Fibroblast of gingiva (primary cell): ENCODE data around the gene ADORA1.

ENCODE experiments used
- DNase-seq: peaks from one replicate; pipeline ENCODE4 v3.0.0-alpha.2; 2011; ENCODE audit warnings: low read depth

ADORA1 gene

GRCh38 chr1:203093754-203094410, 33.6 kb upstream of the ADORA1 start:
- DNase-seq: no peak

GRCh38 chr1:203095061-203095690, 32.4 kb upstream of the ADORA1 start:
- no peak for DNase-seq

DNA sequence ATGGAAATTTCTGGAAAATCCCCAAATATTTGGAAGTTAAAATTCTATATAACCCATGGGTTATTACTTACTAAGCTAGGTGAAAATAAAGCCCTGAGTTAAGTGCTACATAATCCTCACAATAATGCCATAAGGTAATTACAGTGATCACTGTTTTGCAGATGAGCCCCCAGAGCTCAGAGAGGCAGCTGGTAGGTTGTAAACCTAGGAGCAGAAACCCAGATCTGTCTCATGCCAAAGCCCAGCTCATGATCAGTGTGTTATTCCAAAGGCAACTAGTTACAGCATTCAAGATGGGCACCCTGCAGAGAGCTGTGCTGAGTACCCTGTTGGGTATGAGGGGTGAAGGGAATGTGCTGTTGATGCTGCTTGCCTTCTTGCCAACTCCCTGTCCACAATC, 31.0 kb upstream of the ADORA1 start:
- DNase-seq: no peak

GRCh38 chr1:203097001-203097400, 30.5 kb upstream of the ADORA1 start:
- no peak for DNase-seq

DNA sequence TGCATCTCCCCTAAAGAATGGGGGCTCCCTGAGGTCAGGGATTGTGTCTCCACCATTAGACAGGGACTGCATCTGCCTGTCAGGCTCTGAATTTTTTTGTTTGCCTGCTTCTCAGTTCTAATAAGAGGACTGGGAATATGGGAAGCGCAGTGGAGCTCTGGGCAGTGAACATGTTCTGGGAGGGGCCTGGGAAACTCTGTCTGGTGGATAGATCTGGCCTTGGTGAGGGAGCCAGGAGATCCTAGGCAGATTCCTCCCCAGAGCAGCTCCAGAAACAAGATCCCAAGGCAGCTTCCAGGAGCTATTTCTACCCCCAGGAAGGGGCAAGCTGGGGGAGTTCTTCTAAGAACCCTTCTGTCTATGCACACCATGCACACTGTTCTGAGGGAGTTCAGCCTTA, 29.1 kb upstream of the ADORA1 start:
- no peak for DNase-seq

GRCh38 chr1:203098914-203099520, 28.5 kb upstream of the ADORA1 start:
- DNase-seq: no peak

DNA sequence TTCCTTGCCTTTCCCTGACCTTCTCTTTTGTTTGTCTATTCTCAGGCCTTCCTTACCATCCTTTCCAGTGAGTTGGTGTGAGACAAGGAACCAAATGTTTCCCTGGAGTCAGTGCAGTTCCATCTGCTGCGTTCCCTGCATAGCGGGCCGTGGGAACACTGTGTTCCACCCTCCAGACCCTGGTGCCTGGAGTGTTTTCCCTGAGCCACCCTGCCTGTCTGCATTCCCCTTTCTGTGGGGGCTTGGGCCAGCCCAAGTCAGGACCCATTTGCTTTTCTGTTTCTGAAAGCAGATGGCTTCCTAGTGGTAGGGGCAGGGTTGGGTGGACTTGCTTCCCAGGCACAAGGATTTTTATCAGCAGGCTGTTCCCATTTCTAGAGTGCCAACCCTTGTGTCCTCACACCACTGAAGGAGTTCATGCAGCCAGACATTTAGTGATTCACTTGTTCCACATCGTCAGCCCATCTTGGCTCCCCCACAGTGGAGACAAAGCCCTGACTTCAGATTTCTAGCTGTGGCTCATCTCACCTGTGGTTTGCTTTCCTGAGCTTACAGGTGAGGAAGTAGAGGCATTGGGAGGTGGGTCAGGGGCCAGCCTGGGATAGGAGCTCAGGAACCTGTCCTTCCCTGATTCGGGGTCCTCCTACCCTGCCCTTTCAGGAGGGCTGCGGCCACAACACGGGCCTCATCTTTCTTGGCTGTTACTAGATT, 27.6 kb upstream of the ADORA1 start:
- no peak for DNase-seq

GRCh38 chr1:203100516-203100869, 27.0 kb upstream of the ADORA1 start:
- no peak for DNase-seq

GRCh38 chr1:203101813-203102634, 25.5 kb upstream of the ADORA1 start:
- no peak for DNase-seq

- DNase-seq: no peak
Observed at GRCh38 chr1:203103216-203103615, 24.3 kb upstream of the ADORA1 start.

DNA sequence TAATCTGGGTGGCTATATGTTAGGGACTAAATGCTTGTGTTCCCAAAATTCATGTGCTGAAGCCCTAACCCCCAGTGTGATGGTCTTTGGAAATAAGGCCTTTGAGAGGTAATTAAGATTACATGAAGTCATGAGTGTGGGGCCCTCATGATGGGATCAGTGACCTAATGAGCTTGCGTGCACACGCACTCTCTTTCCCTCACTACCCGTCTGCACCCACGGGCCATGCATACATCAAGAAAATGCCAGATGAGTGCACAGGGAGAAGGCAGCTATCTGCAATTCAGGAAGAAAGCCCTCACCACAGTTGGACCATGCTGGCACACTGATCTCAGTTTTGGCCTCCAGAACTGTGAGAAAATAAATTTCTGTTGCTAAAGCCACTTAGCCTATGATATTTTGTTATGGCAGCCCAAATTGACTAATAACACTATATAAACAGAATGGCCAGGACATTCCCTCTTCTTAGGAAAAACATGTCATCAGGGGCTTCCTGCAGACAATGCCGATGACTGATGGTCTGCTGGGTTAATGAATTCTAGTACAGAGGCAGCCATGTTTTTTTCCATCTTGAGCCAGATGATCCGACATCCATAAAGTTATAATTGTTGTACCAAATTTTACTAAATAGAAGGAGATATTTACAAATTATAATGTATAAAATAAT, 23.6 kb upstream of the ADORA1 start:
- DNase-seq: no peak

DNA sequence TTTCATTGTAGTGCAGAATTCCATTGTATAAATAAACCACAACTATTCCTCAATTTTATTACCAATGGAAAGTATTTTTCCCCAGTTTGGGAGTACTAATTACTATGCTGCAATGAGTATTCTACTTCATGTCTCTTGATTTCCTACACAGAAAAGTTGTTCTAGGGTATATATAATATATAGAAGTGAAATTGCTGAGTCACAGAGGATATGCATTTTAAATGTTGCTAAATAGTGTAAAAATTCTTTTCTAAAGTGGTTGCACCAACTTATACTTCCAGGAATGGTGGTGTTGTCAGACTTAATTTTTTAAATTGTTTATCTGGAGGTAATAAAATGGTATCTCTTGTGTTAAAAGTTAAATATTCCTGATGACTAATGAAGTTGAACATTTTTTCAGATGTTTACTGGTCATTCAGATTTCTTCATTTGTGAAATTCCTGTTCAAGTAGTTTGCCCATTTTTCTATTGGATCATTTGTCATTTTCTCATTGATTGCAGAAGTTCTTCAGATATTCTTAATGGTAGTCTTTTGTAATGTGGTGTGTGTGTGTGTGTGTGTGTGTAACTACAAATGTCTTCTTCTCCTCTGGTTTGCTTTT, 22.6 kb upstream of the ADORA1 start:
- DNase-seq: no peak

DNA sequence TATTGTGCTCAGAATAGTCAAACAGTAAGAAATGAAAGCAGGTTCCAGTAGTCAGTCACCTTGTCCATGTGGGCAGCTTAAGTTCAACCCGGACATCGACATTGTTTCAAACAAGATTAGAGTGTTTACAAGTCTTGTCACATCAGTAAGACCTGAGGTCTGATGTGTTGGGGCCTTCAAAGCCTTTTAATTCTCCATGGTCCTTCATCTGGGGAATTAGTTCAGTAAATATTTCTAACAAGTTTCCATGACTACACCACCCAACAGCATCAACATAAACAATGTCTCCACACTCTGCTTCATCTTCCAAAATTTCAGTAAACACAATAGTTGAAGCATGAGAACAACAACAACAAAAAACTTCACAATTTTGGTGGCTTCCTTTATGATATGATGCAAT, 15.1 kb upstream of the ADORA1 start:
- DNase-seq: no peak

DNA sequence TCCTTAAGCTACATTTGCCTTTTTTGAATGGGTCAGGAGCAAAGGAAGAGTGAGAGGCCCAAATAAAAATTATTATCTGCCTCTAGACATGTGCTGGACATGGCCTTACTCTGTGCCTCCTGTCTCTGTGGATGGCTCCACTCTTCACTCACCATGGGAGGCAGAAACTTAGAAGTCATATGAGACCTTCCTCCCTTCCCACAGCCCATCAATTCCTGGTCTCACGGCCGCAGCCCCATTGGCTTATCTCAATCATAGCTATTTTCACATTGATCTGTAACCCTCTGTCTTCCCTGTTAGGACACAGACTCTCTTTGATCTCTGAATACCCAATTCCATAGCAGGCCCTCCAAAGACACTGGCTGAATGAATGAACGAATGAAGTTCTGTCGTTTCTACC, 14.2 kb upstream of the ADORA1 start:
- no peak for DNase-seq

DNA sequence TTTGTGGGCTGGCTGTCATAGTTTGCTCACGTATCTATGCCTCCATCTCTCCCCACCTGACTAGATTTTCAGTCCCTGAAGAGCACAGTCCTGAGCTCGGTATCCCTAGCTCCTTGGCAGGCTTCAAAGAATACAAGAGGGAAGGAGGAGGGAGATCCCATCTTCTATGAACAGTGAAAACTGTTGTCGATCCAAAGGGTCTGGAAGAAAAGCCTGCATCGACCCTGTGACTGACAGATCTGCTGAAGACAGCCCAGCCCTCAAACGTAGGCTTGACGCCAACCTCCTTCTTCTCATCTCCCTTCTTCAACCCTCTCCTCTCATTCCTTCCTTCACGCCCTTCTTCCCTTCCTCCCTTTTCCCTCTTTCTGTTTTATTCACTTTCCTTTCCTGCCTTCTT, 13.3 kb upstream of the ADORA1 start:
- no peak for DNase-seq

- DNase-seq: no peak
Observed at GRCh38 chr1:203116091-203116820, 11.3 kb upstream of the ADORA1 start.

GRCh38 chr1:203117611-203118575, 9.6 kb upstream of the ADORA1 start:
- DNase-seq: peak; percentile 19

DNA sequence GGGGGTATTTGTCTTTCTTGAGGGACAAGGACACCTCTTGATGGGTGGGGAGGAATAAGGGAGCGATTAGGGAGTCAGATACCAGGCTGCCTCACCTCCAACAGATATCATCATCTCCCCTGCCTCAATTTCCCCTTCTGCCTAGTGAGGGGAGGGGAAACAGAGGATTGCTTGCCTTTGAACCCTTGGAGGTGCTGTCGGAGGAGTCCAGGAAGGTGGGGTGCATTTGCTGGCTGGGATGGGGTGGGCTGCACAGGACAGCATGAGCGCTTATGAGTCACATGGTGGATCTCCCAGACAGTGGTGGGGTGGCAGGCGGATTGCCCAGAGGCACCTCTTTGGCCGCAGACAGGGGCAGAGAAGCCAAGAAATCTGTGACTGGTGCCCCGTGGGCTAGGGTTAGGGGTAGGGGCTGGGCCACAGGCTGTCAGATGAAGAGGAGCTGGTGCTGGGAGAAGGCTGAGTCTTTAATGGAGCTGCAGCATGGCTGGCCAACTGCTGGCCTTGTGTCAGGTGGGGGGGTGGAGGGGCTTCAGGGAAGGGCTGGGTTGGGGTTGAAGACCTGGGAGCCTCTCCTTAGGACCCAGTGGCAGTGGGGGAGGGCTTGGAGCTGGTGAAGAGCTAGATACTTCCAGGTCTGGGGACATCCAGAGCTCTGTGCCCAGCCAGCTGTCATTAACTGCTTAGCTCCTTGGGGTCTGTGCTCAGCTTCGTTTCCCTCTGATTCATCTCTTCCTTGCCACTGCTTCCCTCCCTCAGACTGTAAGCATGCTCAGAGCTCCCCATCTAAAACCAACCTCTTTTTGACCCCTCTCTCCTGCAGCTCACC, 7.0 kb upstream of the ADORA1 start:
- DNase-seq: no peak
